NCI-H1105 treated with DMSO at 0.1 percent for 48 hours (cell line): ENCODE measurements around the gene ATF6B.
"Not testable (repeated sequence)": the region's sequence is repeated elsewhere in the genome, so short reads cannot be mapped to it uniquely, and the experiment has no call there.

ENCODE experiments used
- DNase-seq: peaks from one replicate; lab custom pipeline; 2025; lab: John Stamatoyannopoulos, UW

The ATF6B gene

DNA sequence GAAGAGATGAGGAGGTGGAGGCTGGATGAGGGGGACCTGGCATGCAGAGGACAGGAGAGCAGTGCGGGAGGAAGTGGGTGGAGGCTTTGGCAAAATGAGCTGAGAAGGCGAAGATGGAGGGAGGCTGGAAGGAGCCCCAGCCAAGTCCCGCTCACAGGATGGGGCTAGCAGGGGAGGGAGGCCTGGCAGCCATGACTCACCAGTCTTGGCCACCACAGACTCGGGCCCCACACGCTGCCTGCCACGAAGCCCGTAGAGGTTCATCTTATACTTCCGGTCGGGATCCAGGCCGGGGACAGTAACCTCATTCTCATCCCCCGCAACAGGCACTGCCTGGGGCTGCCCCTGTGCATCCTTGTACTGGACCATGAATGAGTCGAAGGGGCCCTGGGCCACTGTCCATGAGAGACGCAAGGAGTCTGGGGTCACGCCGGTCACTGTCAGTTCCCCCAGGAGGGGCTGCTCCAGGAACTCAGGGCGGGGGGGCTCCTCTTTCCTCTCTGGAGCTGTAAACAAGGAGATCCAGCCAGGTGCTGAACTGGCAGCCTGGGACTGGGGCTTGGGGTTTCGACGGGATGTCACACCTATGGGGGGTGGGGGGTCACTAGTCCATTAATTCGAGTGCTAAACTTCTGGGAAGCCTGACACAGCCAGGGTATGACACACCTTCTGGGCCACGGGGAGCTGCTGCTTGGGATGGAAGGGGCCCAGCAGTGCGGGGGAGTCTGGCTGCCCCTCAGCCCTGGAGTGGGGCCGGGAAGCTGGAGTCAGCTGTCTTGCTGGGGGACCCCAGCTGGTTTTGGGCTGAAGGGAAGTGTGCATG lies 46.7 kb downstream of the ATF6B start:
- DNase-seq, result no peak

DNA sequence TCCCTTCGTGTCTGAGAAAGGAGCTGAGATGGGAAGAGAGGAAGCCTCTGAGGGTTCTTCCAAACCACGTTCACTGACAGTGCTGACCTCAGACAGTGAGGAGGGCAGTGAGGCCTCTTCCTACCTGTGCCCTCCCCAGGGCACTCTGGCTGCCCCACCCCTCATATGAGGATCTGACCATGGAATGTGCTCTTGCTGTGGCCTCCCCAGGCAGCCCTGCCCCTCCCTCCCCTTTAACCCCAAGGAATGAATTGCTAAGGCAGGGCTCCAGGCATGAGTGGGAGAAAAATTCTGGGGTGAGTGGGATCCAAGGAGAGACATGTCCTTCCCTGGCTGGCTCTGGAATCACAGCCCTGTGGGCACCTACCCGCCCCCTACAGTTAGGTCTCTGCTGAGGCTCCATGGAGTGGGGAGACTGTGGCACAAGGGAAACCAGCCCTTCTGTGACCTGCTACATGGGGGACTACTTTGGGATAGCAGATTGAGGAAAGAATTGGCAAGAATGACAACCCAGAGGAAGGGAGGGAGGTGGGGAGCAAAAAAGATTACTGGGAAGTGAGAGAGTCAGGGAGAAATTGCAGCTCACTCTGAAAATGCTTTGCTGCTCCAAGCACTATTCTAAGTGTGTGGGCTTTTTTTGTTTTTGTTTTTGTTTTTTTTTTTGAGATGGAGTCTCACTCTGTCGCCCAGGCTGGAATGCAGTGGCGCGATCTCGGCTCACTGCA lies 48.3 kb downstream of the ATF6B start:
- no peak for DNase-seq

GRCh38 chr6:32076321-32076809 lies 51.7 kb downstream of the ATF6B start:
- no peak for DNase-seq

- no peak for DNase-seq
Observed at GRCh38 chr6:32075781-32076180, 52.3 kb downstream of the ATF6B start.

DNA sequence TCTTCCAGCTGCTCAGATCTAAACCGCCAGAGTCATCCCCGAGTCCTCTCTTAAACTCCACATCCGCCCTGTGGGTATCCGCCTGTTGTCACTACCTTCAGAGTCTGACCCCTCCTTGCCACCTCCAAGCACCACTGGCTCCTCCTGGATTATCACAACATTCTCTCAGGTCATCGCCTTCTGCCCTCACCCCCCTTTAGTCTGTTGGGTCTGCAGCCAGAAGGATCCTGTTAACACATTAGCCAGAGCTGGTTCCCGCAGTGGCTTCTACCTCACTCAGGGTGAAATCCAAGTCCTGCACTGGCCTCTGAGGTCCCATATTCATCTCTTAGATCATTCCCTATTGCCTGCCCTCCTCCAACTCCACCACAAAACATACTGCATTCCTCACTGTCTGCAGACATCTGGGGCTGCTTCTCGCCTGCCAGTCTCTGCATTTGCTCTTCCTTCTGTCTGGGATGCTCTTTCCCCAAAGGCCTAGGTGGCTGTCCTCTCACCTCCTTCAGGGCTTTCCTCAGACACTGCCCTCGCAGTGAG lies 53.0 kb downstream of the ATF6B start:
- DNase-seq, result no peak

DNA sequence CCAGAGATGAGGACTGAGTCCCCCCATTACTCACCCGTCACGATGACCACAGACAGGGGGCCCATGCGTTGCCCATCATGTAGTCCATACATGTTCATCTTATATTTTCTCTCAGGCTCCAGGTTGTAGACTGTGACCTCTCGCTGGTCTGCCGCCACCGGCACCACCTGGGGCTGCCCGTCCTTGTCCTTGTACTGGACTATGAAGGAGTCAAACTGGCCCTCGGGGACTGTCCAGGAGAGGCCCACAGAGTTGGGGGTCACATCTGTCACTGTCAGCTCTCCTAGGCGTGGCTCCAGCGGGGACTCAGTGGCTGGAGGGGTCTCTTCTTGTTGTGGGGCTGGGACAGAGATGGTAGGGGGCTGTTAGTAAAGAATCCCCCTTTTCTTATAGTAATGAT lies 54.4 kb downstream of the ATF6B start:
- no peak for DNase-seq

- no peak for DNase-seq
Observed at GRCh38 chr6:32073101-32073500, 54.9 kb downstream of the ATF6B start.

GRCh38 chr6:32070814-32071543 lies 57.1 kb downstream of the ATF6B start:
- no peak for DNase-seq

DNA sequence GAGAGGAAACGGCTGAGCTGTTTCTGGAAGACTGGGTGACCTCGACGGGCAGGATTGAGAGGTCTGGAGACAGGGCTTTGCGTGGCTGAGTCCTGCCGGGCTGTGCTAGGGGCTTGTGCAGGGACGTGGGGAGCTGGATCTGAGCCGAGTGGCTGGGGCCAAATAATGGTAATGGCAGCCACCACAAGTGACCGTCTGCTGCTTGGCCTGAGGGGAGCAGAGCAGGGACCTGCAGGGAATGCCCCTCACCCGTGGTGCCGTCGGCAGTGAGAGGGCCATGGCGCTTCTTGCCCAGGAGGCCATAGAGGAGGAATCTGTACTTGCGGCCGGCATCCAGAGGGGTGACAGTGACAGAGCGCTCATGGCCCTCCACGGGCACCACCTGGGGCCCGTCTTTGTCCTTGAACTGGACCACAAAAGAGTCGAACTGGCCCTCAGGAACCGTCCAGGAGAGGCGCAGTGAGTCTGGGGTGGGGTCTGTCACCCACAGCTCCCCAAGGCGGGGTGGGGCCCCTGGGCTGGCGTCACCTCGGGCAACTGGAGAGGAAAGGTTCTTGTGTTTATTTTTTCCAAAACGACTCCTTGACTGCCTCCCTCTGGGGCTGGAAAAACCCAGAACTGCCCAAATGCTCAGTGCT lies 58.0 kb downstream of the ATF6B start:
- DNase-seq, result no peak

- DNase-seq, result no peak
Observed at GRCh38 chr6:32069460-32069859, 58.6 kb downstream of the ATF6B start.

DNA sequence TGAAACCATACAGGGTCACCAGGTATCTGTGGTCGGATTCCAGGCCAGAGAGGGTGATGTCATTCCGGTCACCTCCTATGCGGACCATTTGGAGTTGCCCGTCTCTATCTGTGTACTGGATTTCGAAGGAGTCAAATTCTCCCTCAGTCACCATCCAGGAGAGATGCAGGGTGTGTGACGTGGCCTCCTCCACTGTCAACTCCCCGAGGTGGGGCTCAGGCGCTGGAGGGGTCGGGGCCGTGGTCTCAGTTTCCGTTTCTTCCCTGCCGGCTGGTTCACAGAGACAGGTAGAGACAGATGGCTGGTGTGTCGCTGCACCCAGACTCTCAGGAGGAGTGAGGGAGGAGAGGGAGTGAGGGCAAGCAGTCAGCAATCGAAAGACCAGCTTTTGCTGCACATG lies 59.2 kb downstream of the ATF6B start:
- no peak for DNase-seq

- not testable (repeated sequence) for DNase-seq
Observed at GRCh38 chr6:32068315-32068714, 59.7 kb downstream of the ATF6B start.

DNA sequence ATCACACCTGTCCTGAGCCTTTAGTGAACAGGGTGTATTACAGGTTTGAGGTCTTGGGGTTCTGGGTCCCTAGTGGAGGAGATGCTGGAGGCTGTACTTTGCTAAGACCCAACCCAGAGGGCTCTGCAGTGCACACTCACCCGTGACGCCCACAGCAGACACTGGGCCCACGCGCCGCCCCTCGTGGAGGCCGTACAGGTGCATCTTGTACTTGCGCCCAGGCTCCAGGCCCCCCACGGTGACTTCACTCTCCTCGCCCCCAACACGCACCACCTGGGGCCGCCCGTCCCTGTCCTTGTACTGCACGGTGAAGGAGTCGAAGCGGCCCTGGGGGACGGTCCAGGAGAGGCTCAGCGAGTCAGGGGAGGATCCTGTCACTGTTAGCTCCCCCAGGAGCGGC lies 60.5 kb downstream of the ATF6B start:
- not testable (repeated sequence) for DNase-seq
